NCI-H774 (cell line): ENCODE measurements around the gene TENT4A.

Experiments
- DNase-seq: peaks from one replicate; lab custom pipeline; 2025; lab: John Stamatoyannopoulos, UW

Gene TENT4A

GRCh38 chr5:6805841-6806240 is 92.6 kb downstream of the TENT4A start:
- DNase-seq: no peak
